CD4-positive, alpha-beta T cell treated with Interleukin-4 for 4 hours (primary cell): ENCODE results near the gene PTPRO.
"Not testable (repeated sequence)": the region's sequence is repeated elsewhere in the genome, so short reads cannot be mapped to it uniquely, and the experiment has no call there.

Source experiments
- DNase-seq: peaks from one replicate; pipeline ENCODE4 v3.0.0-alpha.2; 2020

PTPRO gene

GRCh38 chr12:15613981-15614380 lies 291.7 kb downstream of the PTPRO start:
- no peak for DNase-seq

GRCh38 chr12:15616495-15616894 lies 294.2 kb downstream of the PTPRO start:
- not testable (repeated sequence) for DNase-seq

- no peak for DNase-seq
Observed at GRCh38 chr12:15620741-15621539, 298.6 kb downstream of the PTPRO start.

DNA sequence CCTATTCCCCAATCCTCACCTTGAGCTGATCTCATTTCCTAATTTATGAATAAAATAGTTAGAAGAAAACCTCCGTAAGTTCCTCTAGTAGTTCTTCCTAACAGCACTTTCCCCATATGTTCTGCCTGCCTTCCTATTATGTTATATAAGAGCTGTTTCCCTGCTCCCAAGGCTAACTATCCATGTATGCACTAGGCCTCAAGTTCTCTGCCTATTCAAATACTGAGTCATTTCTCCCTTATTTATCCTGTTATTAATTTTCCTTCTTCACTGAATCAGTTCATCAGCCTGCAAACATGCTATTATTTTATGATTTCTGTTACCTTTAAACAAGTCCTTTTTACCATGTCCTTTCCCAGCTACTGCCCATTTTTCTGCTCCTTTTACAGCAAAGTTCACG lies 302.8 kb downstream of the PTPRO start:
- no peak for DNase-seq

DNA sequence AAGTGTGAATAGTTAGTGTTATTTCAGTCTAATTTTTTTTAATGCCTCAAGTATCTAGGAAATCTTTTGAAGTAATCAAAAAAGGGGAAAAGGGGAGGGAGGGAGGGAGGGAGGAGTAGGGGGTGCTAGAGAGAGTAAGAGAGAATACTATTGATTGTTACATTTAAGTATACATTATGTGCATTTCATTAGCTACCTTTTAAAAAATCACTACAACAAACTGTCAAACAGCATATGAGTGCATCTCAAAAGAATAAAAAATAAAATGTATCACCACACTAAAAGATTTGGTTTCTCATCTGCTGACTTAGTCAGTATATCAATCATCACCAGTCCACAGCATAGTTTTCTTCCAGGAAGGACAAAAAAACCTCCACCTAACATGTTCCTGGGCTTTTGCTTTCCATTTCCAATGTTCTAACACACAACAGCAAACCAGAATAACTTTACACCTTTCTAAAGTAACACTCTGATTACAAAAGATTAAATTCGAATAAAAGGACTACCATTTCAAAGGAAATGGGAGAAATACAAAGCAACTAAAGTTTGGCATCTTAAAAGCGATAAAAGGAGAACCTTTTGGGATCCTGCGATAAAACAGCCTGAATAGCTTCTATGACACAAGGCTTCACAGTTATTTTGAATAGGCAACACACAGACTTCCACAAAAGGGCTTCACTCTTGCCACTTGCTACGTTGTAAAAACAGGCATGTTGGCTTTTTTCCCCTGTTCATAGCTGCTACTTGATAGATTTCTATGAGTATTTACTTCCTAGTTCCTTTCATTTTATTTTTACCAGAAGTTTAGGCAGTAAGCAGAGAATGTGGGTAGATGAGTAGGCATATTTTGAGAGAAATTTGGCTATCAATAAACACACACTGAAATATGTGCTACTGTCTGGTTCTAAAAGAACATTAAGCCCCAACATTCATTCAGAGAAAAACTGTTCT lies 306.0 kb downstream of the PTPRO start:
- DNase-seq = no peak

DNA sequence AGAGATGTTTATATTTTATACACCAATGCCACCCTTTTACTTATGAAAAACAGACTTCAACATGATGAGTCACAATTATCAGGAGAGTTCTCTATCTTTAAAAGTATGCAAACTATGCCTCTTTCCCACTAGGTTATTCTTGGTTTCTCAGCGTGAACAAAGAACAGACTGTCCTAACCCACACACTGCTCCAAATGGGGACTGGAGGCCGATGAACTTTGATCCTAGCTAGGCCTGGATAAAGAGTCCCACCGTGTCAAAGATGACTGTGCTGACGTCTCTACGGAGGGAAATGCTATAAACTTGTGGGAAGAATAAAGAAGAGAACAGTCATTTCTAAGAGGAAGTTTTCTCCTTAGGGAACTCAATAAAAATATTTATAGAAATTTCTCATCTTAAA lies 306.8 kb downstream of the PTPRO start:
- no peak for DNase-seq

DNA sequence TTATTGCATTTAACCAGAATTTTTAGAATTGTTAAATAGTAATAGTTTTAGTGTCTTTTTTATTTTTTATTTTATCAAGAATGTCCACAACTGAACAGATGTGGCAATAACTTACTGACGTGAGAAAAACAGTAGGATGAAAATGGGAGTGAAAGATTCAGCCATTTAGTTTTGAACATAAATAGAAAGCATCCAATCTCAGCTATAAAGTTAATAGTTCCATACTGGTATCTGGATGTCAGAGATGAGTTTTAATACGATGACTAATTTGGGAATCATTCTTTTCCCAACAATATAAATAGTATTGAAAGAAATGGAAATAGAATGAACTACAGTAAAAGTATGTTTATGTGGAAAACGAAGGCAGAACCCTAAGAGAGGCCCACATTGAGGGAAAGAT lies 307.5 kb downstream of the PTPRO start:
- DNase-seq = no peak

DNA sequence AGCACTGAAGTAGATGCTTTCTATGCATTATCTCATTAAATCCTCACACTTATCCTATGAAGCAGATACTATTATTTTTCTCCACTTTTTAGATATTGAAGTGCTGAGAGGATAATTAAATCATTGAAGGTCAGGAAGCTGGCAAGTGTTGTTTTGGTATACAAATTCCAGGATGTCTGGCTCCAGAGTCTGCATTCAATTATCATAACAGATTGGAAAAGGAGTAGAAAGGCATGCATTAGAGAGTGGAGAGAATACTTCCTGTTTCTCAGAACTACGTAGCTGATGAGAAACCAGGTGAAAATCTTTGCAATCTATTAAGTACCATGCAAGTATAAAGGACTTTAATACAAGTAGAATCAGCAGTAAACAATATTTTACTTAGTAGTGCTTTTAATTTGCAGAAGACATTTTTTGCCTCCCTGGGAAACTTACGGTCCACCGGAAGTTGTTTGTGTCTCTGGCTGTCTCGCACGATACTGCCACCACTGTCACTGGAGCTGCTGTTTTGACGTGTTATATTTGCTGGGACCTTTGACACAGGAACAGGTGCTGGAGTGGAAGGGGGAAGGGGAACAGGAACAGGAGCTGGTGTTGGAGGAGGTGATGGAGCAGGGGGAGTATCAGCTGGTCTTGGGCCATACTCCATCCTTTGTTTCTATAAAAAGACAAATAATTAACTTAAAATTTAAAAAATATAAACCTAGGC lies 308.9 kb downstream of the PTPRO start:
- no peak for DNase-seq

DNA sequence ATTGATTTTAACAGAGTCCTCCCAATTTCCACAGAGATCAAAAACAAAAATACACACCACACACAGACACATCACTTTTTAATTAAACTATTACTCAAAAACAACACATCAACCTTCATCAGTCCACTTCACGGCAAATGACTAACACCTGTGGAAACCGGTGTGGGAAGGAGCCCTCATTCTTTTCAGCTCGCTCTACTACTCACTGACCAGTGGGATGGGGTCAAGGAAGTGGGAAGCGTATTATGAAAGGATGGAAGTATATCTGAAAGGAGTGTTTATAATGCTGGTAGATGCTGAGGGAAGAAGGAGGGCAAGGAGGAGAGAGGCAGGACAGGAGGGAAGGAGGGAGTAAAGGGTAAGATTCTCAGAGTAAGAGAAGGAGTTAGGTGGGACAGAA lies 310.4 kb downstream of the PTPRO start:
- DNase-seq = no peak

- DNase-seq = no peak
Observed at GRCh38 chr12:15633201-15633600, 310.9 kb downstream of the PTPRO start.

DNA sequence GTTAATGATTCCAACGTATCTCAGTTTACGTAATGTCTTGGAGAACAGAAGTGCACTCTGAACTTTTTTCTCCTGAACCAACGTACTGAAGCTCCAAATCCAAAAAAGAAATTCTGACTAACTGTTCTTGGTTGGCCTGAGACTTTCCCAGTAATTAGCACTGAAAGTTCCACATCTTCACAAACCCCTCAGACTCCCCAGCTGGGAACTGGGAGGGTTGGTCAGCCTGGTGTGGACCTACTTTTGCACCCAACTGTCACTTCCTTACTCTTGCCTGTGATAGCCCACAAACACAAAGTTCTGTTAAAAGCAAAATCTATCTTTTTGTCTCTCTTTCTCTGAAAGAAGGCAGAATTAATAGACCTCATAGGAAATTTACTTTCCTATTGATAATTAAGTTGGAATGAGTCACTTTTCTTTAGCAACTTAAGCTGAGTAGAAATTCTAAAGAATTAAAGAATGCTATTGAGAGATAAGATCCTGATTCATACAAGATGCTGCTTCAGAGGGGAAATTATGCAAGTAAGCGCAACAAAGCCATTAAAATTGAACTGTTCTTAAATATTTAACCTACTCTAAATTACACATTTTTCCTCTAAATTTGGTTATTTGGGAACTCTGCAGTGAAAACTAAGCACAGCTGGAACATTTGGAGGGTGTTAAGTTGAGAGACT lies 311.8 kb downstream of the PTPRO start:
- no peak for DNase-seq

GRCh38 chr12:15636060-15636890 lies 314.0 kb downstream of the PTPRO start:
- no peak for DNase-seq

- DNase-seq = no peak
Observed at GRCh38 chr12:15638231-15638630, 315.9 kb downstream of the PTPRO start.

GRCh38 chr12:15644700-15645099 lies 322.4 kb downstream of the PTPRO start:
- no peak for DNase-seq

DNA sequence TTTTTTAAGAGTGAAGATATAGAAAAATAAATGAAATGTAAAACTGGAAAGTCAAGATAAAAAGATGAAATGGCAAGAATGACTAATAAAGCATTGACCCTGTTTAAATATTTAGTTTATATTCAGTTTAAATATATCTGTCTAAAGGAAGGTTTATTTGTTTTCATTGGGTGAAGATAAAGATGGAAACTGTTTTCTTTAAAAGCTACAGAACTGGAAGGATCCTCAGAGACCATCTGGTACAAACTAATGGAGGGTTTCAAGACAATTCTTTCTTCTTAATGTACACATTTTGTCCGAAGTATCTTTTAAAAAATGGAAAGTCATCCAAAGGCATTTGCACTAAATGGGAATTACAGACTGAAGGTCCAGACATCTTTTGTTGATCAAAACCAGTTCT lies 324.3 kb downstream of the PTPRO start:
- no peak for DNase-seq
